Upper lobe of left lung (tissue), 4 donors: Measurements from ENCODE around the gene ATP8B3.

Experiments used
- POLR2A ChIP-seq, 4 donors: fragments of 450-650 bp; IDR thresholded peaks; one replicate each; pipeline ENCODE4 v1.5.1; 2016 to 2017; ENCODE audit warnings: antibody characterized with exemption in 4 of 4, mild to moderate bottlenecking in 2 of 4
- POLR2AphosphoS5 ChIP-seq, 2 donors: sonication (generic); formaldehyde crosslinking; IDR thresholded peaks; one replicate each; pipeline ENCODE4 v1.5.1; 2017; ENCODE audit warnings: antibody characterized with exemption in 2 of 2
- TF ChIP-seq, protein P1 (sequence below), 6 experiments: fragments of 450-650 bp in 4 of 6; fragments of 200-600 bp in 2 of 6; sonication (generic) in 2 of 6; IDR thresholded peaks; one replicate each; pipeline ENCODE4 v1.5.1; 2016 to 2019; ENCODE audit warnings: antibody characterized with exemption in 6 of 6

GRCh38 chr19:1859331-1859781 lies 47.3 kb upstream of the ATP8B3 start:
- TF ChIP-seq POLR2A (IDR thresholded peaks at IDR 0.05), result no peak
- TF ChIP-seq, protein P1, sequence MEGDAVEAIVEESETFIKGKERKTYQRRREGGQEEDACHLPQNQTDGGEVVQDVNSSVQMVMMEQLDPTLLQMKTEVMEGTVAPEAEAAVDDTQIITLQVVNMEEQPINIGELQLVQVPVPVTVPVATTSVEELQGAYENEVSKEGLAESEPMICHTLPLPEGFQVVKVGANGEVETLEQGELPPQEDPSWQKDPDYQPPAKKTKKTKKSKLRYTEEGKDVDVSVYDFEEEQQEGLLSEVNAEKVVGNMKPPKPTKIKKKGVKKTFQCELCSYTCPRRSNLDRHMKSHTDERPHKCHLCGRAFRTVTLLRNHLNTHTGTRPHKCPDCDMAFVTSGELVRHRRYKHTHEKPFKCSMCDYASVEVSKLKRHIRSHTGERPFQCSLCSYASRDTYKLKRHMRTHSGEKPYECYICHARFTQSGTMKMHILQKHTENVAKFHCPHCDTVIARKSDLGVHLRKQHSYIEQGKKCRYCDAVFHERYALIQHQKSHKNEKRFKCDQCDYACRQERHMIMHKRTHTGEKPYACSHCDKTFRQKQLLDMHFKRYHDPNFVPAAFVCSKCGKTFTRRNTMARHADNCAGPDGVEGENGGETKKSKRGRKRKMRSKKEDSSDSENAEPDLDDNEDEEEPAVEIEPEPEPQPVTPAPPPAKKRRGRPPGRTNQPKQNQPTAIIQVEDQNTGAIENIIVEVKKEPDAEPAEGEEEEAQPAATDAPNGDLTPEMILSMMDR (IDR thresholded peaks at IDR 0.05), result no peak
- no peak for TF ChIP-seq POLR2AphosphoS5 (IDR thresholded peaks at IDR 0.05)
